HepG2 (cell line): ENCODE results near the gene FAM174C. TPM values are rescaled to one million over a fixed set of nuclear protein-coding genes. Genes with fewer than 3 reads are reported as not detected.
A peak's percentile ranks its signal among the peaks of the same experiment; 100 is the strongest.

Source experiments
- ATM ChIP-seq: fragments of 450-650 bp; IDR thresholded peaks from 2 replicates; pipeline ENCODE4 v1.7.1; 2017; ENCODE audit warnings: mild to moderate bottlenecking, borderline replicate concordance
- CHD4 ChIP-seq: fragments of 200-600 bp; sonication (generic); IDR thresholded peaks from 2 replicates; pipeline ENCODE4 v1.7.0; 2017; ENCODE audit warnings: mild to moderate bottlenecking, low read length, borderline replicate concordance
- CREB3 ChIP-seq: sonication (generic); formaldehyde crosslinking; IDR thresholded peaks from 2 replicates; pipeline ENCODE4 v1.5.0; 2020; ENCODE audit warnings: missing genetic modification reagents
- DMAP1 ChIP-seq: IDR thresholded peaks from 2 replicates; pipeline ENCODE4 v1.6.1; 2016
- DR1 ChIP-seq: sonication (generic); formaldehyde crosslinking; IDR thresholded peaks from 2 replicates; pipeline ENCODE4 v1.8.0; 2021; ENCODE audit warnings: mild to moderate bottlenecking, missing genetic modification reagents, inconsistent platforms
- FOSL1 ChIP-seq: sonication (generic); formaldehyde crosslinking; IDR thresholded peaks from 2 replicates; pipeline ENCODE4 v1.9.0; 2021; ENCODE audit warnings: missing genetic modification reagents, borderline replicate concordance
- HNRNPK ChIP-seq: fragments of 200-400 bp; formaldehyde crosslinking; IDR thresholded peaks from 2 replicates; pipeline ENCODE4 v1.6.1; 2018; ENCODE audit warnings: low read length, low read depth, moderate library complexity, mild to moderate bottlenecking; ENCODE audit not compliant: poor library complexity, severe bottlenecking
- HOXD1 ChIP-seq: sonication (generic); formaldehyde crosslinking; IDR thresholded peaks from 2 replicates; pipeline ENCODE4 v1.5.0; 2020; ENCODE audit warnings: missing genetic modification reagents
- IKZF4 ChIP-seq: sonication (generic); formaldehyde crosslinking; IDR thresholded peaks from 2 replicates; pipeline ENCODE4 v1.5.1; 2020; ENCODE audit warnings: borderline replicate concordance, mild to moderate bottlenecking, low read depth, missing genetic modification reagents; ENCODE audit errors: not compliant biosample characterization
- IRF9 ChIP-seq: sonication (generic); formaldehyde crosslinking; IDR thresholded peaks from 2 replicates; pipeline ENCODE4 v1.8.0; 2022; ENCODE audit warnings: missing genetic modification reagents, mild to moderate bottlenecking, borderline replicate concordance
- NFIB ChIP-seq: sonication (generic); formaldehyde crosslinking; IDR thresholded peaks from 2 replicates; pipeline ENCODE4 v1.9.0; 2021; ENCODE audit warnings: missing genetic modification reagents, mild to moderate bottlenecking, borderline replicate concordance
- PATZ1 ChIP-seq: sonication (generic); formaldehyde crosslinking; IDR thresholded peaks from 2 replicates; pipeline ENCODE4 v1.4.0; 2020; ENCODE audit warnings: missing genetic modification reagents
- POLR2A ChIP-seq, 2 experiments: IDR thresholded peaks; 2 replicates each; pipeline ENCODE4 v1.6.1; 2011; ENCODE audit warnings: low read depth in 2 of 2, low read length in 2 of 2, mild to moderate bottlenecking in 1 of 2, moderate library complexity in 1 of 2; ENCODE audit not compliant: insufficient read depth in 1 of 2
- REPIN1 ChIP-seq: sonication (generic); formaldehyde crosslinking; IDR thresholded peaks from 2 replicates; pipeline ENCODE4 v1.8.0; 2022; ENCODE audit warnings: missing genetic modification reagents, low read depth, mild to moderate bottlenecking, borderline replicate concordance
- SAFB2 ChIP-seq: sonication (generic); formaldehyde crosslinking; IDR thresholded peaks from 2 replicates; pipeline ENCODE4 v1.5.1; 2020; ENCODE audit warnings: missing genetic modification reagents, low read depth, mild to moderate bottlenecking, borderline replicate concordance
- SNAI1 ChIP-seq: sonication (generic); formaldehyde crosslinking; IDR thresholded peaks from 2 replicates; pipeline ENCODE4 v1.5.0; 2020; ENCODE audit warnings: mild to moderate bottlenecking, missing genetic modification reagents, borderline replicate concordance
- TAF1 ChIP-seq: sonication (generic); formaldehyde crosslinking; IDR thresholded peaks from 2 replicates; pipeline ENCODE4 v1.4.0; 2020; ENCODE audit warnings: missing genetic modification reagents
- TMF1 ChIP-seq: sonication (generic); formaldehyde crosslinking; IDR thresholded peaks from 2 replicates; pipeline ENCODE4 v1.8.1; 2022; ENCODE audit warnings: low read depth, missing genetic modification reagents
- ZBTB43 ChIP-seq: sonication (generic); formaldehyde crosslinking; conservative IDR thresholded peaks from 2 replicates; pipeline ENCODE4 v1.4.0; 2020; ENCODE audit warnings: missing genetic modification reagents
- ZNF225 ChIP-seq: sonication (generic); formaldehyde crosslinking; IDR thresholded peaks from 2 replicates; pipeline ENCODE4 v1.4.0; 2020; ENCODE audit warnings: mild to moderate bottlenecking, missing genetic modification reagents
- ZNF280D ChIP-seq: sonication (generic); formaldehyde crosslinking; IDR thresholded peaks from 2 replicates; pipeline ENCODE4 v1.5.1; 2020; ENCODE audit warnings: mild to moderate bottlenecking, missing genetic modification reagents
- ZNF619 ChIP-seq: sonication (generic); formaldehyde crosslinking; IDR thresholded peaks from 2 replicates; pipeline ENCODE4 v1.4.0; 2020; ENCODE audit warnings: mild to moderate bottlenecking, missing genetic modification reagents
- polyA plus RNA-seq, 8 experiments: library from polyadenylated mRNA; depleted of rRNA in 3 of 8; stranded (reverse) in 7 of 8; unstranded in 1 of 8; fragments of >200 nt; fragmentation: Illumina TruSeq in 4 of 8; extraction: Trizol in 4 of 8; gene quantifications; 2 replicates each; pipeline versions ENCODE4 v1.2.1 to v1.2.3, GENCODE V29; 2011 to 2016; ENCODE audit warnings: low read depth in 4 of 8, missing spikeins in 1 of 8, mixed read lengths in 1 of 8; ENCODE audit not compliant: insufficient read depth in 1 of 8
- total RNA-seq, 5 experiments: library from RNA; depleted of rRNA; stranded (reverse); fragments of >200 nt; fragmentation: Illumina TruSeq; extraction: Trizol; gene quantifications; 2 replicates each; pipeline ENCODE4 v1.2.3, GENCODE V29; 2016; ENCODE audit warnings: low read depth in 1 of 5

The FAM174C gene
- total and polyA plus RNA-seq, 2 of the 13 experiments (the other 11 are each of a cell fraction or from before 2014, with no cell fraction given), result 19.5 to 31.3 TPM

- 0 out of 2 replicates have a peak, but pooled peaks have one; percentile 20 for TF ChIP-seq IRF9
- TF ChIP-seq ZNF225 (CRISPR knock-in tag), result no peak
- TF ChIP-seq REPIN1 (CRISPR knock-in tag), result no peak
- TF ChIP-seq HOXD1 (CRISPR knock-in tag), result no peak
- TF ChIP-seq NFIB (CRISPR knock-in tag), result no peak
- TF ChIP-seq DR1 (CRISPR knock-in tag), result no peak
- TF ChIP-seq ZBTB43 (CRISPR knock-in tag), result no peak
- TF ChIP-seq FOSL1 (CRISPR knock-in tag), result no peak
- no peak for TF ChIP-seq DMAP1 (CRISPR knock-in tag)
- TF ChIP-seq CHD4, result no peak
- TF ChIP-seq PATZ1 (CRISPR knock-in tag), result no peak
- TF ChIP-seq HNRNPK, result no peak
- TF ChIP-seq ZNF280D (CRISPR knock-in tag), result no peak
- TF ChIP-seq TAF1 (CRISPR knock-in tag), result no peak
- 0 out of 2 replicates have a peak, but pooled peaks have one; percentile 13 for TF ChIP-seq SAFB2
- no peak for TF ChIP-seq ATM
- no peak for TF ChIP-seq IKZF4 (CRISPR knock-in tag)
- no peak for TF ChIP-seq SNAI1 (CRISPR knock-in tag)
- TF ChIP-seq CREB3 (CRISPR knock-in tag), result 0 out of 2 replicates have a peak, but pooled peaks have one; percentile 59
- 0 out of 2 replicates have a peak, but pooled peaks have one; percentile 28 for TF ChIP-seq TMF1
- TF ChIP-seq ZNF619, result no peak
- TF ChIP-seq POLR2A (IDR thresholded peaks at IDR 0.05; ENCODE audit: insufficient read depth in 1 of 2, low read depth in 2 of 2, low read length in 2 of 2), result no peak
Measured at GRCh38 chr19:1266916-1267476, 8.3 kb upstream of the FAM174C start (continued).
